ENCODE data around the gene TRAP1. TPM values are rescaled to one million over a fixed set of nuclear protein-coding genes. Genes with fewer than 3 reads are reported as not detected.
A peak's percentile ranks its signal among the peaks of the same experiment; 100 is the strongest.

TRAP1 gene
- total and polyA plus RNA-seq, 8 donors = 58.0 to 254 (median 84.0) TPM

DNA sequence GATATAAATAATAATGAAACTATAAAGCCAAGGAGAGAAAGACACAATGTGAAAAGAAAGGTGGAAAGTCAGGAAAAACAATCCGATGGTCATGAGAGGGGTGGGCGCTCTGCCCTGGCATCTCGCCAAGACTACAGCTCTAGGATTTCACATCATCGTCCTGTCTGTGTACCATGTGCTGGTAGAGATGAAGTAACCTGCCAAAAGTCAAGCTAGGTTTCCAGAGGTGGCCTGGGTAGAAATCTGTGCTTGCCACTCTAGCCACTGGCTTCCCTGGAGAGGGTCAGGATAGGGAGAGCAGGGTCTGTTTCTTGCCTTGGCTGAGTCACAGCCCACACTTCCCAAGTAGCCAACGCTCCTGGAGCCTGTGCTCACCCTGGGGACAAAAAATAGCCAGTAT is 31.0 kb upstream of the TRAP1 start:
- ATAC-seq = no peak
- Histone ChIP-seq H3K27me3 (no peaks in the 10 kb centered on the region), H3K9me3 (no peaks in the 10 kb centered on the region), H3K36me3 (peaks cover 0 to 13% (median 8%) of the 10 kb centered on the region in 3 donors), H3K4me1 (peaks cover 0 to 9% (median 9%) of the 10 kb centered on the region in 3 donors), H3K27ac (no peak overlapping the region), H3K4me3 (no peak overlapping the region)
- intact Hi-C loops (cut with DNase I) = no loop called here
- TF ChIP-seq, protein P1, sequence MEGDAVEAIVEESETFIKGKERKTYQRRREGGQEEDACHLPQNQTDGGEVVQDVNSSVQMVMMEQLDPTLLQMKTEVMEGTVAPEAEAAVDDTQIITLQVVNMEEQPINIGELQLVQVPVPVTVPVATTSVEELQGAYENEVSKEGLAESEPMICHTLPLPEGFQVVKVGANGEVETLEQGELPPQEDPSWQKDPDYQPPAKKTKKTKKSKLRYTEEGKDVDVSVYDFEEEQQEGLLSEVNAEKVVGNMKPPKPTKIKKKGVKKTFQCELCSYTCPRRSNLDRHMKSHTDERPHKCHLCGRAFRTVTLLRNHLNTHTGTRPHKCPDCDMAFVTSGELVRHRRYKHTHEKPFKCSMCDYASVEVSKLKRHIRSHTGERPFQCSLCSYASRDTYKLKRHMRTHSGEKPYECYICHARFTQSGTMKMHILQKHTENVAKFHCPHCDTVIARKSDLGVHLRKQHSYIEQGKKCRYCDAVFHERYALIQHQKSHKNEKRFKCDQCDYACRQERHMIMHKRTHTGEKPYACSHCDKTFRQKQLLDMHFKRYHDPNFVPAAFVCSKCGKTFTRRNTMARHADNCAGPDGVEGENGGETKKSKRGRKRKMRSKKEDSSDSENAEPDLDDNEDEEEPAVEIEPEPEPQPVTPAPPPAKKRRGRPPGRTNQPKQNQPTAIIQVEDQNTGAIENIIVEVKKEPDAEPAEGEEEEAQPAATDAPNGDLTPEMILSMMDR (IDR thresholded peaks at IDR 0.05) = no peak
- no peak for DNase-seq
- WGBS, 2 donors = 59 to 66% methylated on average over 5 of the region's 5 CpGs
- FAIRE-seq = no peak

DNA sequence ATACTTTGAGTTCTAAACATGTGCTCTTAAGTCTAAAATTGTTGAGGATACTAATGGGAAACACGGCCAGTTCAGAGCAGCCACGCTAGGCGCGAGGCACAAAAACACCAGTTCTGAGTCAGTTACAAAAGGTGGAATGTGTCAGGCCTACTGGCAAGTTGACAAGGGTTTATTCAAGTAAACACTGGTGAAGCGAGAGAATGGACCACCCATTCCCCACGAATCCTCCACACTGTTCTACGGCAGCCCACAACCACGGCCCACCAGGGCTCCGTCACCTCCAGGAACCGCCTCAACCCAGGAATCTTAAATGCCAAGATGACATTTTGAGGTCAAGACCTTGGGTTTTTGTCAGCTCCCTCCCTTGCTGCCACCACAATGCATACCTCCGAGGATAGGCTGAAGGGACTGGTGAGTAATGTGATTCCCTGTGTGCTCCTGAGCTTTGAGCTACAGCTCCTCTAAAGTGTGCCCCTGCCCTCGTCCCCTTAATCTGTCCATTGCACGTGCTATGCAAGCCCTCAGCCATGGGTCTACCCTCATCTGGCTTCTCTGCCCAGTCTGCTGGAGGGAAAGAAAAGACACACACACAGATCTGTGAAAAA is 28.5 kb upstream of the TRAP1 start:
- Histone ChIP-seq H3K4me3 (no peak overlapping the region), H3K4me1 (peaks cover 0 to 13% (median 10%) of the 10 kb centered on the region in 3 donors), H3K27ac (no peak overlapping the region), H3K9me3 (no peaks in the 10 kb centered on the region), H3K36me3 (peaks cover 0 to 16% (median 13%) of the 10 kb centered on the region in 3 donors), H3K27me3 (no peaks in the 10 kb centered on the region)
- no peak for FAIRE-seq
- WGBS, 2 donors = 72 to 87% methylated on average over 13 of the region's 13 CpGs
- ATAC-seq = no peak
- intact Hi-C loops (cut with DNase I) = no loop called here
- TF ChIP-seq, protein P1 (IDR thresholded peaks at IDR 0.05) = no peak
- DNase-seq = no peak

DNA sequence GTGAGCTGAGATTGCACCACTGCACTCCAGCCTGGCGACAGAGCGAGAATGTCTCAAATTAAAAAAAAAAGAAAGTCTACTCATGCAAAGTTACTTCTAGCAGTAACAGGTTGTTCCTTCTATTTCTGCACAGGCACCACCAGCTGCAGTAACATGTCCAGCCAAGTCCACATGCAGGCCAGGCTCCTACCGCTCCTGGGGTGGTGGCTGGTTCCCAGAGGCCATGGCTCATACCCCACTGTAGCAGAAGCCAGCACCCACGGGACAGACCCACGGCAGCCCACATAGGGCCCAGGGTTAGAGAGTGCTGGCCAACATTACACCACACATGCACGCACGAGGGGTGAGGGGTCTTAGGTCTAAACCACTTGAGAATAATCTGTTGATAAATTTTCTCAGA is 26.7 kb upstream of the TRAP1 start:
- intact Hi-C loops (cut with DNase I) = no loop called here
- Histone ChIP-seq H3K4me3 (no peak overlapping the region), H3K27me3 (no peaks in the 10 kb centered on the region), H3K36me3 (peaks cover 0 to 22% (median 19%) of the 10 kb centered on the region in 3 donors), H3K9me3 (no peaks in the 10 kb centered on the region), H3K27ac (peak overlapping the region in 1 of 4 donors; percentile 41), H3K4me1 (peaks cover 2 to 21% (median 10%) of the 10 kb centered on the region in 3 donors)
- DNase-seq (no peak), ATAC-seq (peak in 3 of 4 donors; percentile 7 to 30 (median 22)), FAIRE-seq (no peak)
- 86 to 92% methylated on average over 7 of the region's 7 CpGs for WGBS, 2 donors
- TF ChIP-seq, protein P1 (IDR thresholded peaks at IDR 0.05) = no peak

DNA sequence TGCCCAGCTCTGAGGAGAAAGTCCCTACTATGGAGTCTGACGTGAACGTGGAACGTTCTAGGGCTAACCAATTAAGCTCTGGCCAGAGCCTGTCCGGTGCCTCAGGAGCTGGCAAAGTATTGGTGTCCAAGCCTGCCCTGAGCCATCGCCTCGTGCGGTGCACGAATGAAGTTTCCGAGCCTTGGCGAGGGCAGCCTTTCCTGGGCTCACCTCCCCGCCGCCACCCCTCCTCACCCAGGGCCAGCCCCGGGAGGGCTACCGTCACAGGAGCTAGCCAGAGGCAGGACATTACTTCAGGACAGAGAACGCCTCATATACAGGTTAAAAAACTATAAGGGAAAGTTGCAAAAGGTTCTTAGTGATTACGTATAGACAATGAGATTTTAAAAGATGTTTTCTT is 23.6 kb upstream of the TRAP1 start:
- FAIRE-seq = no peak
- TF ChIP-seq, protein P1 (IDR thresholded peaks at IDR 0.05) = no peak
- no peaks in the 10 kb centered on the region for H3K27me3 ChIP-seq
- intact Hi-C loops (cut with DNase I) = no loop called here
- H3K36me3 ChIP-seq = peaks cover 0 to 33% (median 33%) of the 10 kb centered on the region in 3 donors
- peaks cover 5 to 30% (median 17%) of the 10 kb centered on the region in 3 donors for H3K4me1 ChIP-seq
- H3K27ac ChIP-seq = no peak overlapping the region
- no peak for ATAC-seq
- DNase-seq = peak in 2 of 6 donors; percentile 29 to 54
- 95 to 96% methylated on average over 16 of the region's 16 CpGs for WGBS, 2 donors
- no peak overlapping the region for H3K4me3 ChIP-seq
- H3K9me3 ChIP-seq = no peaks in the 10 kb centered on the region

DNA sequence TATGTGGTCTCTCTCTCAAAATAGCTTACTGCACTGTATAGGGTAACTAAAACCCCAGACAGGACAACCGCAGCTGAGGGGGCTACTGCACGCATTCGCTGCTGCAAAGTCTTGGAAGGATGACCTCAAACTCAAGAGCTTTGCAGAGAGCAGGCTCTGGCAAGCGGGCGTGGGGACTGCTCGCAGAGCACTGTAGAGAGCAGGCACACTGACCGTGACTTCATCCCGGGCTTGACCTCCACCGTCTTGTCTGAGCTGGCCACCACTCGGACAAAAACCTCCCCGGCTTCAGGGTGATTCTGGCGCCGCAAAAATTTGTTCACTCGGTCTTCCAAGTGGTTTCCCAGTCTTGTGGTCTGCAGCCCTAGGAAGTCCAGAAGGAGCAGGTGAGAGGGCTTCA is 22.9 kb upstream of the TRAP1 start:
- DNase-seq = peak in 2 of 6 donors; percentile 21 to 46
- Histone ChIP-seq H3K4me3 (no peak overlapping the region), H3K36me3 (peaks cover 3 to 40% (median 39%) of the 10 kb centered on the region in 3 donors), H3K27ac (no peak overlapping the region), H3K27me3 (no peaks in the 10 kb centered on the region), H3K4me1 (peaks cover 5 to 30% (median 17%) of the 10 kb centered on the region in 3 donors), H3K9me3 (no peaks in the 10 kb centered on the region)
- TF ChIP-seq, protein P1 (IDR thresholded peaks at IDR 0.05) = no peak
- 91 to 95% methylated on average over 14 of the region's 14 CpGs for WGBS, 2 donors
- no peak for ATAC-seq
- intact Hi-C loops (cut with DNase I) = no loop called here
- FAIRE-seq = no peak
